Kidney epithelial cell (primary cell): ENCODE measurements around the gene RAPGEF4. TPM values are rescaled to one million over a fixed set of nuclear protein-coding genes. Genes with fewer than 3 reads are reported as not detected.

Source experiments
- DNase-seq: peaks from one replicate; pipeline ENCODE4 v3.0.0-alpha.2; 2010; ENCODE audit warnings: low read depth
- H3K27me3 ChIP-seq: 2 replicates; pipeline ENCODE4 v1.6.0; 2011; ENCODE audit warnings: low read length; ENCODE audit not compliant: control insufficient read depth, insufficient read depth
- H3K36me3 ChIP-seq: 2 replicates; pipeline ENCODE4 v1.5.1; 2011; ENCODE audit warnings: low read length; ENCODE audit not compliant: control insufficient read depth, insufficient read depth
- H3K4me3 ChIP-seq: 2 replicates; pipeline ENCODE4 v1.5.1; 2011; ENCODE audit warnings: low read depth, mild to moderate bottlenecking, control low read depth, low read length
- total RNA-seq: library from RNA; depleted of rRNA; stranded (reverse); fragments of >200 nt; gene quantifications from 2 replicates; pipeline ENCODE4 v1.2.3, GENCODE V29; 2015
- TF ChIP-seq, protein P1 (sequence below): IDR thresholded peaks from 2 replicates; pipeline ENCODE4 v1.5.1; 2011; ENCODE audit warnings: mild to moderate bottlenecking, moderate library complexity, low read length, control low read depth, inconsistent platforms; ENCODE audit not compliant: insufficient read depth, poor library complexity, severe bottlenecking

RAPGEF4 gene
- total RNA-seq, 1 donor from 2014 or later = 0.71 TPM

DNA sequence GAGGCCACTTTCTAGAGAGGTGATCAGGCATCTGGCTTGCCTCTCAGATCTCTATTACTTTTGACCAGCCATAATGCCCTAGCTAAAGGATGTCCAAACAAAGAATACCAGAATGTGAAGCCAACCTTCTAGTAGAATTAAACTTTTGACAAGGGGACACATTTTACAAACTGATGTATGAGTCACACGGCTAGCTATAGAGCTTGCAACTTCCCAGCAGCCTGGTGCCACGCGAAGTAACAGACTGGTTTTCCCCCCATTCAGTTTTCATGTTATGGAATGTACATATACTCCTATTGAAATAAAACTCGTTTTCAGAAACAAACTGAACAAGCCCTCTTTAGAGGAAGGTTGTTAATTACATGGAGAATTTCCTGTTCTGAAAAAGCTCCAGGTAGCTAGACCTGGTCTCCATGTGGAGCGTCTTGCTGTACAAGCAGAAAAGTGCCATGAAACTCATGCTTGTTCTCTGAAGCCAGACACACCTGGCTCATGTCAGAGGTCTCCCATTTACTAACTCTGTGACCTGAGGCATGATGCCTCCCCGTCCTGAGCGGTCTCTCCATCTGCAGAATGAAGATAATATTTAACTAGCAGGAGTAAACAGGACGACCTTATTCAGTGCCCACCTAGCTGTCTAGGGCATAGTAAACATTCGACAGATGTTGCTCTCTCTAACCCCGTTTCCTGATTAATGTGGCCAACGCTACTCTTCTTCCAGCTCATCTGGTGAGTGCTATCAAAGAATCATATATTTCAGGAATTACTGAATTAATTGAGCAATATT lies 258.5 kb downstream of the RAPGEF4 start:
- no peak for DNase-seq
- H3K27me3 ChIP-seq = no peaks in the 10 kb centered on the region
- H3K36me3 ChIP-seq = no peaks in the 10 kb centered on the region
- TF ChIP-seq, protein P1, sequence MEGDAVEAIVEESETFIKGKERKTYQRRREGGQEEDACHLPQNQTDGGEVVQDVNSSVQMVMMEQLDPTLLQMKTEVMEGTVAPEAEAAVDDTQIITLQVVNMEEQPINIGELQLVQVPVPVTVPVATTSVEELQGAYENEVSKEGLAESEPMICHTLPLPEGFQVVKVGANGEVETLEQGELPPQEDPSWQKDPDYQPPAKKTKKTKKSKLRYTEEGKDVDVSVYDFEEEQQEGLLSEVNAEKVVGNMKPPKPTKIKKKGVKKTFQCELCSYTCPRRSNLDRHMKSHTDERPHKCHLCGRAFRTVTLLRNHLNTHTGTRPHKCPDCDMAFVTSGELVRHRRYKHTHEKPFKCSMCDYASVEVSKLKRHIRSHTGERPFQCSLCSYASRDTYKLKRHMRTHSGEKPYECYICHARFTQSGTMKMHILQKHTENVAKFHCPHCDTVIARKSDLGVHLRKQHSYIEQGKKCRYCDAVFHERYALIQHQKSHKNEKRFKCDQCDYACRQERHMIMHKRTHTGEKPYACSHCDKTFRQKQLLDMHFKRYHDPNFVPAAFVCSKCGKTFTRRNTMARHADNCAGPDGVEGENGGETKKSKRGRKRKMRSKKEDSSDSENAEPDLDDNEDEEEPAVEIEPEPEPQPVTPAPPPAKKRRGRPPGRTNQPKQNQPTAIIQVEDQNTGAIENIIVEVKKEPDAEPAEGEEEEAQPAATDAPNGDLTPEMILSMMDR = no peak
- H3K4me3 ChIP-seq = no peak overlapping the region

- Histone ChIP-seq H3K4me3 (no peak overlapping the region), H3K36me3 (no peaks in the 10 kb centered on the region), H3K27me3 (no peaks in the 10 kb centered on the region)
- TF ChIP-seq, protein P1 = no peak
- no peak for DNase-seq
Measured at GRCh38 chr2:172994864-172995263, 259.2 kb downstream of the RAPGEF4 start.

DNA sequence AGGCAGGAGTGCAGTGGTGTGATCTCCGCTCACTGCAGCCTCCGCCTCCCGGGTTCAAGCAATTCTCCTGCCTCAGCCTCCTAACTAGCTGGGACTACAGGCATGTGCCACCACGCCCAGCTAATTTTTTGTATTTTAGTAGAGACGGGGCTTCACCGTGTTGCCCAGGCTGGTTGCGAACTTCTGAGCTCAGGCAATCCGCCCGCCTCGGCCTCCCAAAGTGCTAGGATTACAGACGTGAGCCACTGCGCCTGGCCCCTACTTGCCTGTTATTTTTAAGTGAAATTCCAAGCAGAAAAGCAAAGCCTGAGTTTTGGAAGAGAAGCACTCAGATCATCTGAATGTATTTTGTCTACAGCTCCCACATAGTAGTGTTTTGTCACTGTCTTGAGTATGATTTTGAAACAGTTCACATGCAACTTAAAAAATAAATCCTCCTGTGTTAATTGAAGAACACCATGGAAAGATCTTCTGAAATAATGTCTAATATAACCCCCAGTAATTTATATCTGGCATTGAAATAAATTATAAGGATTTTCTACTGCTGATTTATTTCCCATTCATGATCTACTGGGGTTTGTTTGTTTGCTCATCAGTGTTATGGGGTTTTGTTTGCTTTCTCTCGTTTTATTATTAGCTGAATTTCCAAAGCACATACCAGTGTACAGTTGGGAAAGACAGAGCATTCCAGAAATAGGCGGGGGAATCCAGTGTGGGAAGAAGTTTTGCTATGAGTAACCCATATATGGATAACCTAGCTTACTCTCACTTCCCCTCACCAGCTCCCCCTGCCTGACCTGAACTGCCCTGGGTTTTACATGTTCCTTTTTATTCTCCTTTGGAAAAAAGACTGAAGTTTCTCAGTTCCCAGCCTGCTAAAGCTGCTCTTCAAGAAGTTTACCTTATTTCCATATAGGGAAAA lies 259.9 kb downstream of the RAPGEF4 start:
- Histone ChIP-seq H3K27me3 (no peaks in the 10 kb centered on the region), H3K36me3 (no peaks in the 10 kb centered on the region), H3K4me3 (no peak overlapping the region)
- TF ChIP-seq, protein P1 = peak; percentile 60
- peak; percentile 77 for DNase-seq

DNA sequence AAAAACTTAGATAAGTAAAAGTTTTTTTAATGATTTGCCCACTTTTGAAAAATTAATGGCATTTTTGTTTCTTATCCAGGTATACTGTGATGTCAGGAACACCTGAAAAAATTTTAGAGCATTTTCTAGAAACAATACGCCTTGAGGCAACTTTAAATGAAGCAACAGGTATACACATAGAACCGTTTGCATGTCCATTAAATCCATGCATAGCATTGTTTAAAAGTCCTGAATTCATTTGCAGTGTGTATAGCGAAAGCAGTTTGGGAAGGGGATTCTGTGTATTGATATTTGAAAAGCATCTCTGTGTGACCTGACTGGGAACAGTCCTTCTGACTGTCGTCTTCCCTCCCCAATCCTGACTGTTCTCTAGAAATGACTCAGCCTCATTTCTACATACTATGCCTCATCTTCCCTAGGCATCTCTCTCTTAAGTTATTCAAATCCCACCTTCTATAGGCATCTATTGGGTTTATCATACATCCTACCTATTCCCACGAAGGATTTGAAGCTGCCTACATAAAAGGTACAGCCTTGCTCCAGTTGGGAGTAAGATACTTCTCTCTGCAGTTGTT lies 260.8 kb downstream of the RAPGEF4 start:
- no peaks in the 10 kb centered on the region for H3K36me3 ChIP-seq
- TF ChIP-seq, protein P1 = no peak
- no peak for DNase-seq
- H3K27me3 ChIP-seq = no peaks in the 10 kb centered on the region
- H3K4me3 ChIP-seq = no peak overlapping the region

DNA sequence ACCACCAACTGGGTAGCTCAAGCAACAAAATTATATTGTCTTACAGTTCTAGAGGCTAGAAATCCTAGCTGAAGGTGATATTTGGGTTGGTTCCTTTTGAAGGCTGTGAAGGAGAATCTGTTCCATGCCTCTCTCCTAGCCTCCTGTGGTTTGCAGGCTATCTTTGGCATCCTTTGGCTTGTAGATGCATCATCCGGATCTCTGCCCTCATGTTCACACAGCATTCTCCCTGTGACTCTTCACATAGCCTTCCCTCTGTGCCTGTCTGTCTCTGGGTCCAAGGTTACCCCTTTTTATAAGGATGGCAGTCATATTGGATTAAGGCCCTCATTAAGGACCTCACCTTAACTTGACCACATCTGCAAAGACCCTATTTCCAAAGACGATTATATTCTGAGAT lies 261.4 kb downstream of the RAPGEF4 start:
- no peak for DNase-seq
- TF ChIP-seq, protein P1 = no peak
- Histone ChIP-seq H3K36me3 (no peaks in the 10 kb centered on the region), H3K27me3 (no peaks in the 10 kb centered on the region), H3K4me3 (no peak overlapping the region)
